HG03457 (cell line): ENCODE data around the gene TRIM9.

Source experiments
- ATAC-seq: cut with Tn5 transposase; IDR thresholded peaks from one replicate; pipeline ENCODE4 v1.9.1; 2021; ENCODE audit warnings: moderate number of reproducible peaks; ENCODE audit not compliant: unreplicated experiment

TRIM9 gene

DNA sequence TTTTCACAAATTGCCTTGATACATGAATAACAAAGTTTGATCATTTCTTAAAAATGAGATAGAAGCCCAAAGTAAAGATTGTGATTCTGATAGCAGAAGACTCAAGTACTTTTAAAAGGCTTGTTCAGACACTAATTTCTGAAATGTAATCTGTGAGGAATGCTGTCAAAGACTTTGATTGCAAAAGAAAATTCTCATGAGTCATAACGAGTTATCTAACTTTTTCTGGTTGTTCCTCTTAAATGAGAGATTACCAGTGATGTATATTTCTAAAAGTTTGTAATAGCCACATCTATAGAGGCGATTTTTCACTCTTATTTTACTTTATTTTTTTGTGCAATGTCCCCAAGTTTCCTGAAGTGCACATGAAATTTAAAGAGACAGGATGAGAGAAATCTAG lies 157.6 kb downstream of the TRIM9 start:
- ATAC-seq, result no peak

- no peak for ATAC-seq
These were observed 158.0 kb downstream of the TRIM9 start for GRCh38 chr14:50936882-50937281.

GRCh38 chr14:50936016-50936340 lies 158.9 kb downstream of the TRIM9 start:
- no peak for ATAC-seq

- ATAC-seq, result no peak
These were observed 159.5 kb downstream of the TRIM9 start for GRCh38 chr14:50935126-50936015.

- ATAC-seq, result no peak
These were observed 162.1 kb downstream of the TRIM9 start for GRCh38 chr14:50932592-50933495.

GRCh38 chr14:50932156-50932555 lies 162.7 kb downstream of the TRIM9 start:
- ATAC-seq, result no peak

DNA sequence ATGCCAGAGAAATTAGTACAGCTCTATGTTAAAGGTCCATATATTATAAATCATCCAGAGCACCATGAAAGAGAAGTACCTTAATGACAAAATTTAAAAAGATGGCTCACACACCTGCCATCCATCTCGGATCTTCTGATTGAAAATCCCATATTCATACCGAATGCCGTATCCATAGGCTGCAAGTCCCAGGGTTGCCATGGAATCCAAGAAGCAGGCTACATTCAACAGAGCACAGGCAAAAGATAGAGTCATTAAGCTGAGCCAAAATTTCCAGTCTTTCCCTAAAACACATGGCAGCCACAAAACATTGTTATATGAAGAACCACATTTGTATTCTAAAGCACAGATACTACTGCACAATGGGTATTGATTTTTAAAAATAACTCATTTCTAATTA lies 163.3 kb downstream of the TRIM9 start:
- no peak for ATAC-seq

- no peak for ATAC-seq
These were observed 165.4 kb downstream of the TRIM9 start for GRCh38 chr14:50929506-50929905.

GRCh38 chr14:50928002-50928635 lies 166.8 kb downstream of the TRIM9 start:
- ATAC-seq, result no peak

DNA sequence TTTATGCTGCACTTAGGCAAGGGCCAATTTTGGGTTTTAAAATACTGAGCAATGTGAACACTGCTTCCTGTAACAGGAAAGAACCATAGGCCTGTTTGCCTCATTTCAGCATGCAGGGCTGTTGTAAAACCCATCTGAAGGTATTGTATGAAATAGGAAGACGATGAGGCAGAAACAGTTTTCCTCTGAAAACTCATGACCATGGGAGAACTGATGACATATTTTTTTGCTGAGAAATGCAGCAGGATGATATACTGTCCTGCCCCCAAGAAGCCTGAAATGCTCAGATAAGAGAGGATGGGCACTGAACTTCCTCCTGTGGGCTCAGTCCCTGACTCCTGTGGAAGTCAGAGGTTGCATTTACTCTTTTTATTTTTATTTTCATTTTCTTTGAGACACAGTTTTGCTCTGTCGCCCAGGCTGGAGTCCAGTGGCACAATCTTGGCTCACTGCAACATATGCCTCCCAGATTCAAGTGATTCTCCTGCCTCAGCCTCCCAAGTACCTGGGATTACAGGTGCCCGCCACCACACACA lies 168.0 kb downstream of the TRIM9 start:
- no peak for ATAC-seq
